Medulla oblongata (tissue), 1 donor: ENCODE results near the gene EOLA2.
"Not testable (repeated sequence)": the region's sequence is repeated elsewhere in the genome, so short reads cannot be mapped to it uniquely, and the experiment has no call there.

ENCODE experiments used
- DNase-seq: peaks from one replicate; pipeline ENCODE4 v3.0.0-alpha.2; 2015; ENCODE audit errors: extremely low spot score

Gene EOLA2

DNA sequence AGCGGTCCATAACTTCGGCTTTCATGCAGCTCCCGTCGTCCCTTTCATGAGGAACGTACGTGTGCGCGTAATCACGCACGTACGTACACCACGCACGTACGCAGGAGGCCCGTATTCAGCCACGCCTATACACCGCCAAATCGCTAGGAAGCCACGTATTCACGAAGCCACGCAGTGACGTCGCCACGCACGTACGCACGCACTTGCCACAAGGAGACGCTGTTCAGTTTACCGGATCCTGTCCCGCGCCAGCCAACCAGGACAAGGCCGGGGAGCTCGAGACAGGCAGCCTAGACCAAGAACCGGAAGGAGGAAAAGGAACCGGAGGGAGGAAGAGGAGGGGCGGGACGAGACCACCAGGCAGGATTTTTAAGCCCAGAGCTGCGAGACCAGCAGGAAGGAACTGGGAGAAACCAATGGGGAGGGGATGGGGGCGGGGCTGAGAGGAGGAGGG, at the start of gene EOLA2:
Gene EOLA2 (minus strand): TSS at position 65 of the 454 bp plus-strand sequence. CDS start 4,617 bp downstream, outside the sequence.
- DNase-seq: peak; percentile 95

DNA sequence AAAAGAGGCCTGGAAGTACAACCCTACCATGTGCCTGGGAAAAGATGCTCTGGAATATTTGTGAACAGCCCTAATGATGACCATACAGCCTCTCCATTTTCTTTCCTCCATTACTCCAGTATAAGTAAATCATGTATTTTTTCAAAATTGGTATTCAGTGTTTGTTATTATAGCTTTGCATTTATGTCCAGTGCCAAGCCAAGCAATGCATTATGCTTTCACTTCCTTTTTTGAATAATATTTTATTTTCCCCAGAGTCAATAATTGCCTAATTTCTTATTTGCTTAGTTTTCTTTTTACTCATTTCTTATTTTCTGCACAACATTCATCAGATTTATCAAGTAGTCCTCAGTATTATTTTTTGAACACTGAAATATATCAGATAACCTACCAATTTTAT, 49.3 kb upstream of the EOLA2 start:
- DNase-seq: no peak

DNA sequence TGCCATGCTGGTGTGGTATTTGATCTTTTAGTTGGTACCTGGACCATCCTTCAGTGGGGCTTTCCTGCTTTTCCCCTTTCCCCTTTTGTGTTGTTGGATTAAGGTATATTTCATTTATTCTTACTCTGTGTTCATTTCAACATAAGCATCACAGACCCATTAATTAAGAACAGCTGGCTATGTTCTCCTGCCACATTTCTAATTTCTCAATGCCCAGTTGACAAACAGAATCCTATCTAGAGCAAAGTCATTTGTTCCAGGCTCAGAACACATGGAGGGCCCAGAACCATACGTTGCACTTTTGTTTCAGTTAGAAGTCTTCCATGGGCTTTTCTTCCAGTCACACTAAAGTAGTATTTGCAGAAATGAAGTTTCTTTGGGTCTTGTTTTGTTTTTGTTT, 46.1 kb upstream of the EOLA2 start:
- no peak for DNase-seq

DNA sequence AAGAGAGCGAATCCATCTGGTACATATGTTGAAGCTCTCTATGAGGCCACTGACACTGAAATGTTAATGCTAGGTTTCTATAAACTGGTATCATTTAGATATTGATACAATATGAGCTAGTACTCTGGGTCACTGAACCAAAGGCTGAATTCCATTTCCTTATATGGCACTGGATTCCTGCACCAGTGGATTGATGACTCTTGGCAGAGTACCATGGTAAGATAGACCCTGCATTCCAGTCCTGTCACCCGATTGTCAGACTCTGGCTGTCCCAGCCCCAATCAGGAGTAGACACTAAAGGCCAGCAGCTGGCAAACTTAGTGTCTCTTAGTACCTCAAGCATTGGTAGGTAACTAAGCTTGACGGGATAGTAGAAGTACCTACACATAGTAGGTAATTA, 44.0 kb upstream of the EOLA2 start:
- DNase-seq: no peak

DNA sequence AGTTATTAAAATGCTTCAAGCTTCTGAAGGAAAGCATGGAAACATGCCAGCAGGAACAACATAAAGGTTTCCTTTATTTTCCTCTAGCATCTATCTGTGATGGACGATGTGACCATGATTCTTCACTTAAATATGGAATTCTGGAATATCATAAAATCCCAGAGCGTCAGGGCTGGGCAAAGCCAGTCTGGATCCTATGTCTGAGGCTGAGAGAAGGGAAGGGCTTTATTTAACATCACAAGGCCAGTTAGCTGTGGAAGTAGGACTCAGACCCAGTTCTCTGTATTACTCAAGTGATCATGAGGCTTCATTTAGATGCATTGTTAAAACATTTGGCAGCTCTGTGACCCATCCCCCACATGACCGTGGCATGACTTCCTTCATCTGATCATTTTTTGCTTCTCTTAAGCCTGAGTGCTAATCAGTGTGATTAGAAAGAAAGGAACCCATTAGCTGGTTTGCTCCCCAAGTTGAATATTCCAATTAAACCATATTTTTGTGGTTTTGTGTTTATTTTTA, 40.9 kb upstream of the EOLA2 start:
- DNase-seq: peak; percentile 4

DNA sequence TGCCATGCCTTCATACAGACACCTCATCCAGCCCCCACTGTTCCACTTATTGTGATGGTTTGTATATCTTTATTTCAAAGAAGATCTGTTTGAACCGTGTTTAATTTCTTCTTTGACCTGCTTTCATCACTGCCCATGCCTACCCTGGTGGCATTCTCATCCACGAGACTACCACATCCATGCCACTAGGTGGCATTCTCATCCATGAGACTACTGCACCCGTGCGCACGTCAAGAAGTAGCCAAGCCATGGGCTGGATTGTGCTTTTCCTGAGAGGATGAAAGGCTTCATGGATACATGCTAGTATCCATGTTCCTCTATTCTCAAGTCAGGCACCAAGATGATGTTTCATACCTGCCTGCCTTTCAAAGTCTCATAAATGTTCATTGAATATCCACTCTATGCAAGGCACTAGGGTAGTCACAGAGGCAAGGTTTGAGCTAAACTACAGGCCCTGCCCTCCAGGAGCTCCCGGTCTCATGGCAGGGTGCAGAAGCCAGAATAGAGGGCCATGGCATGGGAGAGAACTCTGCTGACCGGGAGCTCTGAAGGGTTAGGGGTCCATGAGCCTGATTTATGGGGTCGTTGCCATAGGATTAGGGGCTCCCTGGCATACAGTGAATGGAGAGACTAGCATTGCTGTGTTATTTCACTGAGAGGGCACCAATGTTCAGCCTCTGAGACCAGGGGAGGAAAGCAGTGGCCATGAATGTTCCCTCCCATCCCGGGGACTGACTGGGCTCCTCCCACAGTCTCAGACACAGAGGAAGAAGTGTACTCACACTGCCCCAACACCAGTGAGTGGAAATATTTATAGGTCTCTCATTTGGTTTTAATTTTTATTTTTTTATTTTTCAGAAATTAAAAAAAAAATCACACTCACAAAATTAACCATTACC, 24.8 kb upstream of the EOLA2 start:
- DNase-seq: peak; percentile 73

DNA sequence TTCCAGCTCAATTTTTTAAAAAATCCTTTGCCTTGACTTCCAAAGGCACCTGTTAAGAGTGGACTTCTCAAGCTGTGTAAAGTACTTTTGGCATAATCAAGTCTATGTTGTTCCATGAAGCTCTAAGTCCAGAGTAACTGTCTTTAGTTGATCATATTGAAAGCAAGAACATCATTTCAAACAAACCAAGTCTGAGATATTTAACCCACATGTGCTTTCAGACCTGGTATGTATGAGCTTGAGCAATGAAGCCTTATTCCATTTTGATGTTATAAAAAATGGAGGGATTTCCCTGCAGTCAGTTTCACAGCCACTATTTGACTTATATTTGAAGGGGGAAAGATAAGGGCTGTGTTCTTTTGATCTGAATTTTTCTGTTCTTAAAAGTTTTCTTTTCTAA, 23.7 kb upstream of the EOLA2 start:
- no peak for DNase-seq

DNA sequence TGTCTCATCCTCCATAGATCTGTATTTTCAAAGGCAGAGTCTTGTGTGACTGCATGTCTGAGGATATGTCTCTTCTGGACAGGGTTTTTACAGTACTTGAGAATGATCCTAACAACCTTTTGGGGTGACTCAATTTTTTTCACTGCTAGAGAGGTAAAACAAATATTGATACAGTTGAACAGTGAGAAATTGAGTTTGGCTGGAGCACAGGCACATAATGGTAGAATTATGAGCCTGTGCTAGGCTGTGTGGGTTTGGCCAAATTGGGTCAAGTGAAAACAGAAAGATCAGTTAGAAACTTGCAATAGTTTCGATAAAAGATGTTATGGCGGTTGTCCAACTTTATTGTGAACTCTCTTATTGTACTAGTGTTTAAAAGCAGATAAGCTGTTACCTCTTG, 23.3 kb upstream of the EOLA2 start:
- no peak for DNase-seq

DNA sequence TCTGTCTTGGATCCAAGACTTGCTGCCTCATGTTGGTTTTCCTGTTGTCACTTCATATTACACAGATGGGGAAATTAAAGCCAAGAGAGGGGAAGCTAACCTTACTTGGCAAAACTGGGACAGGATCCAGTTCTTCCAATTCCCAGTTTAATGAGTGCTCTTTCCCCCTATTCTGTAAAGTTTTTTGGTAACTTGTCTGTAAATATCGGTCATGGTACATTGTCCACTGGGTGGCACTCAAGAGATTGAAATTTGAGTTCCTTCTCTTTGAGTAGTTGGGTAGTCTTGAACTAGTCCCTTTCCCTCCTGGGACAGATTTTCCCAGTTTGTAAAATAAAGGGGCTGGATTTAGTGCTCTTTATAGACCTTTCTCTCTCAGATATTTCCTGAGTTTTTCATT, 12.4 kb upstream of the EOLA2 start:
- DNase-seq: peak; percentile 27

DNA sequence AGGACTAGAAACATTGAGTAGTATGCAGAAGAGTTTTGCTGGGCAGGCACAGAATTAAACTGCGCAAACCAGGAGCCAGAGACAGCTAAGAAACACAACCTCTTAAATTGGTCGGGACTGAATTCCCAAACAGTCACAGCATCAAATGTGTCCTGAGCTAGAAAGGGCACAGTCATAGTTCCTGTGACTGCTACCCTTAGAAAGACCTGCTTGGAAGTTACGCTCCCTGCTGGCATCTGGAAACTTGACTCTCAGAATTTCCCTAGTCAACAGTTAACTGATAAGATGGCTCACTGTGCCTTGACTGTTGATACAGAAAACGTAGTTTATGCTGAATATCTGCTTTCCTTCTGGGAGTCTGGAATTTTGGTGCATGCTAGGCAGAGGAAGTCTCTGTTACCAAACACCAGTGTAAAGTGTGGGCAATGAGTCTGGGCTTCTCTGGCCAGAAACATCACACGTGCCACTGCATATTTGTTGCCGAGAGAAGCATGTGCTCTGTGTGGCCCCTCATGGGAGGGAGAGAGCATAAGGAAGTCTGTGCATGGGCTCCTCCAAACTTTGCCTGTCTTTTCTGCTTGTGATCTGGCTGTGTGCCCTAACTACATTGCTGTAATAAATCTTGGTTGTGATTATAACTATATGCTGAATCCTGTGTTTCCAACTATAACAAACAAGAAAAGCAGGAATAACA, 11.6 kb upstream of the EOLA2 start:
- no peak for DNase-seq

DNA sequence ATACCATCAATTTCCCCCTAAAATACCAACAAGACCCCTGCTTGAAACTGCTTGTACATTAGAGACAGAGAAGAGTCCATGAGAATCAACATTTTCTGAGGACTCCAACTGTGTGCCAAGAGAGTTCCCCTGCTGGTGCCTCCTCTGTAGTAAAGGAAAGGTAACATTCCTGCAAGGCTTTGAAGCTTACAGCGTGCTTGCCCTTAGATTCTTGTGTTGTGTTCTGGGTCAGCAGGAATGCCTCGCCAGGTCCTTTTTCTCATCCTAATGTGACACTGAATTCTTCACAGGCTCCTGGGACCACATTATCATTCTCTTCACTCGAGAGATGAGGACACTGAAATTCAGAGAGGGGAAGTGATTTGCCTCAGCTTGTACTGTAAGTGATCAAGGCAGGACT, 9.7 kb upstream of the EOLA2 start:
- no peak for DNase-seq

DNA sequence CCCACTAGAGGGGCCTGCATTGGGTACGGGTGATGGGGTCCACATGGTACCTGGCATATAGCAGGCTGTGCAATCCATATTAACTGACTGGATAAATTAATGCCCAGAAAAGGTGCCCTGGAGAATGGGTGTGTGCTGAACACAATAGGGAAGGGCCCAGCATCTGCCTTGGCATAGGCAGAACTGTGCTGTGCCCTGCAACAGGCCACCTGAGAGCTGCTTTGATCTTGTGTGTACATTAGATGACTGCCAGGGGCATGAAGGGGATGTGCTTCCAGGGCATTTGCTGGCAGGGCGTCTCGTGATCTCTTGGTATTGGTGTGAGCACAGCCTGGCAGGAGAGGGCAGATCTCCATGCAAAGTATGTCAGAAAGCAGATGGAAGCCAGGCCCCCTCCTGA, 8.6 kb upstream of the EOLA2 start:
- DNase-seq: not testable (repeated sequence)

DNA sequence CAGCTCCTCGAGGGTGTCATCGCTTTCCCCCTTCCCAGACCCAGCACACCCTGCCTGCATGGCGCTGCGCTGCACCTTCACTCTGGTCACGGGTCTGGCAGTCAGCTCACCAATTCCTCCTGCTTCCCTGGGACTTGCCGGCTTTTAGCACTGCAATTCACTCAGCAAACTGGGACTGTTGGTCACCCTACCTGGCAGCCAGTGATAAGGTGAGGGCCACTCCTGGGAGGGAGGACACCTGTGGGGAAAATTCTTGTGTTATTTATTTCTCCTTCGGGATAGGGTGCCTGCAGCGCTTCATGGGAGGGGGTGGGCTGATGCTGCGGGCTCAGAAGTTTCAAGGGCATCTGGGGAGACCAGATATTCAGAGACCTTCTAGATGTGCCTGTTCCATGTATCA, 7.5 kb upstream of the EOLA2 start:
- DNase-seq: not testable (repeated sequence)

DNA sequence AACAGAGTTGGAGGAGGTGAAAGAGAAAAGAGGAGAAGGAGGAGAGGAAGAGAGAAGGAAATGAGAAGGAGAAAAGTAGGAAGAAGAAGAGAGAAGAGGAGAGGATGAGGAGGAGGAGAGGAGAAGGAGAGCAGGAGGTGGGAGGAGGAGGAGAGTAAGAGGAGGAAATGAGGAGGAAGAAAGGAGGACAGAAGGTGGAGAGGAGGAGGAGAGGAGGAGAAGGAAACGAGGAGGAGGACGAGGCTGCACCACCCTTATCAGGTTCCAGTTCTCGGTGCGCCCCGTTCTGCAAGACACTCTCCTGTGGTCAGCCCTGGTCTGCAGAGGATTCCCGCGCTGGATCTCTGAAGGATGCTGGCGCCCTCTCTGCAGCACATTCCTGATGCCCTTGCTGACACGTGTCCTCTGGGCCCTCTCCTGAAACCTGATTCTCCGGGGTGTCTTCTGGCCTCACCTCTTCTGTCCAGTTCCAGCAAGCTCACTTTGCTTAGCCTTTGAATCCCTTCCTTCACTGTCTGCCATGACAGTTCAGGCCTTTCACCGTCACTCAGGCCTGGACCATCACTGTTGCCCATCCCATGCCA, 6.9 kb upstream of the EOLA2 start:
- not testable (repeated sequence) for DNase-seq

DNA sequence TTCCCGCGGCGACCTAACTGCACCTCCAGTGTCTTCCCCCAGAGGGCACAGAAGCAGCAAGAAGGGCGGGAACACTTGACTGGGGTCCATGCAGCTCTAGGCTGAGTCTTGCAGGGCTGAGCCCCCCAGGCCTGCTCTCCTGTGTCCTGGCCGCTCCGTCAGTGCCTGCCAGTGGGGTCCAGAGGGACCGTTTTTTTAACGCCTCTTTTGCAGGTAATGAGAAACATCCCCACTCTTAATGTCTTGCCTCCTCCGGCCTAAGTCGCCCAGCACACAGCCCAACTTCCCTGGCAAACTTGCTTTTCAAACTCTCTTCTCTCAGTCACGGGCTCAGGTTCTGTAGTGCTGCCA, 2.4 kb upstream of the EOLA2 start:
- DNase-seq: not testable (repeated sequence)

DNA sequence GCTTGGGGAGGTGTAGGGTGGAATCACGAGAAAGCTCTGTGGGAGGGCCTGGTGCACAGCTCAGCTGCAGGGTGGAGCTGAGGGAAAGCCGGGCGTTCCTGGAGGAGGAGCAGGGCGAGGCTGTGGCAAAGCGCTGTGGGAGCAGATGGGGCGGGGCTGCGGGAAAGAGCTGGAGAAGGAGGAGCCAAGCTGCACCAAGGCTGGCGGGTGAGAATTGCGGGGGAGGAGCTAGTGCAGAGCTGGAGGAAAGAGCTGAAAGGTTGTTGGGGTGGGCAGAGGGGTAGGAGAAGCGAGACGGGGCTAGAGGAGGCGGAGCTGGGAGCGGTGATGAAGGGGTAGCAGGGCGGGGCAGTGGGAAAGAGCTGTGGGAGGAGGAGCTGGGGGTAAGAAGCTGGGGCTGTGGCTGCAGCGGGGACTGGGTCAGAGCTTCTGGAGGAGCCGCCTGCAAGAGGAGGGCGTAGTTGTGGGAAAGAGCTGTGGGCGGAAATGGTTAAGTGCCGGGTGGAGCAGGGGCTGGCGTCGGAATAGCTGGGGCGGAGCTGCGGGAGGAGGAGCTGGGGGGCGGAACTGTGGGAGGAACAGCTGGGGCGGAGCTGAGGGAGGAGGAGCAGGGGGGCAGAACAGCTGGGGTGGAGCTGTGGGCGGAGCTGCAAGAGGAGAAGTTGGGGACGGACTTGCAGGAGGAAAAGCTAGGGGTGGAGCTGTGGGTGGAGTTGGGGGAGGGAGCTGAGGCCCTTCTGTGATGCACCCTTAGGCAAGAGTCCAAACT, 1.8 kb upstream of the EOLA2 start:
- peak; percentile 93 for DNase-seq

DNA sequence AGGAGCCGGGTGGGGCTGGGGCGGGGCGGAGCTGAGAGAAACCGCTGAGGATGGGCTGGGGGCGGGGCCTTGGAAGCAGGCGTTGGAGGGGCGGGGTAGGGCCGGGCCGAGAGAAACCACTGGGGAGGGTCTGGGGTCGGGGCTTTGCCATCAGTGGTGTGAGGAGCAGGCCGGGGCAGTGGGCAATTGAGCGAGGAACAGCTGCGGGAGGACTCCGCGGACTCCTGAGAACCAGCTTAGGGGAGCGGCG, 1.3 kb upstream of the EOLA2 start:
- DNase-seq: no peak

DNA sequence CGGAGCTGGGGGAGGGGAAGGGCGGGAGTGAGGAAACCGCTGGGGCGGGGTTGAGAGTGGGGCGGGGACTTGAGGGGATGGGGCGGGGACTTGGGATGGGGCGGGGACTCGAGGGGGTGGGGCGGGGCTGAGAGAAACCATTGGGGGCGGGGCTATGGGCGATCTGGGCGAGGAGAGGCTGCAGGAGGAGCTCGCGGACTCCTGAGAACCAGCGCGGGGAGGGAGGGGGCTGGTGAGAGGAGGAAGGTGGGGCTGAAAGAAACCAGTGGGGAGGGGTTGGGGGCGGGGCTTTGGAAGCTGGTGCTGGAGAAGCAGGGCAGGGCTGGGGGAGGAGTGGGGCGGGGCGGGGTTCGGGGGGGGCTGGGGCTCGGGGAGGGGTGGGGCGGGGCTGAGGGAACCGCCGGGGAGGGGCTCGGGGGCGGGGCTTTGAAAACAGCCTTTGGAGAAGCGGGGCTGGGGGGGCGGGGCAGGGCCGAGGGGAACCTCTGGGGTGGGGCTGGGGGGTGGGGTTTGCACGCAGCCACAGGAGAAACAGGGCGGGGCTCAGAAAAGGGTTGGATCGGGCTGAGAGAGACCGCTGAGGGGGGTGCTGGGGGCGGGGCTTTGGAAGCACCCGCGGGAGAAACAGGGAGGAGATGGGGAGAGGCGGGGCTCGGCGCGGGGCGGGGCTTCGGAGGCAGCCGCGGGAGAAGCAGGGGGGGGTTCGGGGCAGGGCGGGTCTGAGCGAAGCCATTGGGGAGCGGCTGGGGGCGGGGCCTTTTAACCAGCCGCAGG, 777 bp upstream of the EOLA2 start:
- peak; percentile 90 for DNase-seq

DNA sequence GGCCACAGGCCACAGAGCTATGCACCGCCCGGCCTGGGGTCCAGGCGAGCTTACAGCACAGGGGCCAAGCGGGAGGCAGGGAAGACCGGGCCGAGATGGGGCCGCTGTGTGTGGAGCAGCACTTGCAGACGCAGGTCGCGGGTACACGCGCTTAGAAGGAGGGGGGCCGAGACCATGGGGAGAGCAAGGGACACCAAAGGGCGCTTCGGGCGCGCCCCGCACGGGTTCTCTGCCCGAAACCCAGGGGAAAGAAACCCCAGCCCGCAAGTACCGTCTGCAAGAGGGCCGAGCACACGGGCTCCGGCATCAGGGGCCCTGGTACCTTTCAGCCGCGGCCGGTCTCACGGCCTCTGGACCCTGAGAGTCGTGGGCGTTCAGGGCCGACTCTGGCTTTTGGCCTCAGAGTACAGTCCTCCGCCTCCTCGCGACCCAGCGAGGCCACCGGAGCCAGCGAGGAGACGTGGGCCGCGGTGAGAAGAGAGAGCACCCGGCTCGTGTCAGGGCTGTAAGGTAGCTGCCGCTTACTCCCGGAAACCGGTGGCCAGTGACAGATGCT, 342 bp downstream of the EOLA2 start:
- no peak for DNase-seq

DNA sequence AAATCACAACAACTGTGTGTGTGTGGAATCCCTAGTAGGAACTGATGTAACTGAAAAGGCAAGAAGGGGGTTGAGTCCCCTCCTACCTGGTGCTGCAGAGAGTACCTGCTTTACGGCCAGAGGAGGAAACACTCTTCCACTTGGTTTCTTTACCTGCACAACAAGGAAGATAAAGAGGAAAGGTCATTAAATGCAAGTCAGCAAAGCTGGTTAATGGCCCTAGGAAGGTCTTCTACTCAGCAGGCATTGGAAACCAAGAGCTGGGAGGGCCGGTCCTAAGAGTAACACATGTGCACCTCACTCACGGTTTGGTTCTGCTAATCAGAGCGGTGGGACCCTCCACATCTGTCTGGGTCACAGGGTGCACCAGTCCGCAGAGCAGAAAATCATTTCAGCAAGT, 963 bp downstream of the EOLA2 start:
- DNase-seq: not testable (repeated sequence)

DNA sequence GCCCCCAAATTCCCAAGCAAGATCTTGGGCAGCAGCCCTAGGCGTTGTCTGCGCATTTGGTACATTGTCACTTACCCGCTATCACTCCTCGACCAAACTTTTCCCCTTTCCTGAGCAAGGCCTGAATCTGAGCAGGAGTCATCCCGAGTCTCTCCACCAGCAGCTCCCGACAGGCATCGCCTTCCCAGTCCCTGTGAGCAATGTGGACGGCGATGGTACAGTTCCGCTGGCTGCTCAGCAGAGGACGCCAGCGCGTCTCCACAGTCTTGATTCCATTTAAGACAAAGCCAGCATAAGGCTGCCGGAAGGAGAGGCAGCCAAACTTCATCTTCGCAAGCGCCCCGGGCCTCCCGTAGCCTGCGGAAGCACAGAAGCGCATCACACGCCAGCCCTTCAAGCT, 4.7 kb downstream of the EOLA2 start:
- not testable (repeated sequence) for DNase-seq
